HepG2 (cell line): ENCODE measurements around the gene EIF5A. TPM values are rescaled to one million over a fixed set of nuclear protein-coding genes. Genes with fewer than 3 reads are reported as not detected.

Experiments used
- AGO2 ChIP-seq: fragments of 200-400 bp; formaldehyde crosslinking; optimal IDR thresholded peaks from 2 replicates; pipeline ENCODE3; 2017; ENCODE audit warnings: mild to moderate bottlenecking, low read depth, low read length, moderate library complexity
- DDIT3 ChIP-seq: sonication (generic); formaldehyde crosslinking; IDR thresholded peaks from 2 replicates; pipeline ENCODE4 v1.4.0; 2020; ENCODE audit warnings: mild to moderate bottlenecking, missing genetic modification reagents
- HIVEP1 ChIP-seq: sonication (generic); formaldehyde crosslinking; IDR thresholded peaks from 2 replicates; pipeline ENCODE4 v1.4.0; 2020; ENCODE audit warnings: mild to moderate bottlenecking, missing genetic modification reagents
- HNRNPLL ChIP-seq: fragments of 200-400 bp; formaldehyde crosslinking; IDR thresholded peaks from 2 replicates; pipeline ENCODE4 v1.6.1; 2017; ENCODE audit warnings: mild to moderate bottlenecking, low read depth, low read length; ENCODE audit not compliant: poor library complexity, severe bottlenecking
- JUND ChIP-seq: sonication (generic); formaldehyde crosslinking; IDR thresholded peaks from 2 replicates; pipeline ENCODE4 v1.8.0; 2022; ENCODE audit warnings: mild to moderate bottlenecking, missing genetic modification reagents
- KLF13 ChIP-seq: sonication (generic); formaldehyde crosslinking; IDR thresholded peaks from 2 replicates; pipeline ENCODE4 v1.4.0; 2020; ENCODE audit warnings: mild to moderate bottlenecking, missing genetic modification reagents
- KLF6 ChIP-seq: IDR thresholded peaks from 2 replicates; pipeline ENCODE4 v1.8.0; 2016; ENCODE audit warnings: missing biosample characterization, missing genetic modification reagents
- PCBP1 ChIP-seq: fragments of 200-400 bp; formaldehyde crosslinking; IDR thresholded peaks from 2 replicates; pipeline ENCODE4 v1.6.1; 2017; ENCODE audit warnings: mild to moderate bottlenecking, low read depth, low read length, borderline replicate concordance
- POLR2AphosphoS2 ChIP-seq: IDR thresholded peaks from 2 replicates; pipeline ENCODE4 v1.6.1; 2011; ENCODE audit warnings: low read depth, low read length, improper control_type of control experiment
- RNF219 ChIP-seq: sonication (generic); formaldehyde crosslinking; IDR thresholded peaks from 2 replicates; pipeline ENCODE4 v1.5.0; 2020; ENCODE audit warnings: mild to moderate bottlenecking, missing genetic modification reagents
- RXRB ChIP-seq: IDR thresholded peaks from 2 replicates; pipeline ENCODE4 v1.6.1; 2016; ENCODE audit warnings: borderline replicate concordance, missing genetic modification reagents, missing compliant biosample characterization
- SAFB2 ChIP-seq: sonication (generic); formaldehyde crosslinking; IDR thresholded peaks from 2 replicates; pipeline ENCODE4 v1.5.1; 2020; ENCODE audit warnings: missing genetic modification reagents, low read depth, mild to moderate bottlenecking, borderline replicate concordance
- TBP ChIP-seq: sonication (generic); formaldehyde crosslinking; IDR thresholded peaks from 2 replicates; pipeline ENCODE4 v1.5.0; 2020; ENCODE audit warnings: missing genetic modification reagents
- TMF1 ChIP-seq: sonication (generic); formaldehyde crosslinking; IDR thresholded peaks from 2 replicates; pipeline ENCODE4 v1.8.1; 2022; ENCODE audit warnings: low read depth, missing genetic modification reagents
- YEATS2 ChIP-seq: sonication (generic); formaldehyde crosslinking; IDR thresholded peaks from 2 replicates; pipeline ENCODE4 v1.4.0; 2020; ENCODE audit warnings: missing genetic modification reagents, borderline replicate concordance
- ZMAT3 ChIP-seq: sonication (generic); formaldehyde crosslinking; conservative IDR thresholded peaks from 2 replicates; pipeline ENCODE4 v1.7.0; 2021; ENCODE audit warnings: missing genetic modification reagents
- ZNF124 ChIP-seq: sonication (generic); formaldehyde crosslinking; IDR thresholded peaks from 2 replicates; pipeline ENCODE4 v1.4.0; 2020; ENCODE audit warnings: missing genetic modification reagents
- ZNF280B ChIP-seq: sonication (generic); formaldehyde crosslinking; IDR thresholded peaks from 2 replicates; pipeline ENCODE4 v1.5.0; 2020; ENCODE audit warnings: missing genetic modification reagents, mild to moderate bottlenecking, borderline replicate concordance
- ZNF430 ChIP-seq: sonication (generic); formaldehyde crosslinking; IDR thresholded peaks from 2 replicates; pipeline ENCODE4 v1.9.0; 2021; ENCODE audit warnings: mild to moderate bottlenecking, missing genetic modification reagents
- ZNF513 ChIP-seq: sonication (generic); formaldehyde crosslinking; conservative IDR thresholded peaks from 2 replicates; pipeline ENCODE4 v1.5.0; 2020; ENCODE audit warnings: missing genetic modification reagents
- ZNF550 ChIP-seq: sonication (generic); formaldehyde crosslinking; IDR thresholded peaks from 2 replicates; pipeline ENCODE4 v1.4.0; 2020; ENCODE audit warnings: mild to moderate bottlenecking, missing genetic modification reagents, borderline replicate concordance
- ZNF556 ChIP-seq: sonication (generic); formaldehyde crosslinking; IDR thresholded peaks from 2 replicates; pipeline ENCODE4 v1.4.0; 2020; ENCODE audit warnings: mild to moderate bottlenecking, missing genetic modification reagents, borderline replicate concordance
- ZNF597 ChIP-seq: sonication (generic); formaldehyde crosslinking; IDR thresholded peaks from 2 replicates; pipeline ENCODE4 v1.5.0; 2020; ENCODE audit warnings: missing genetic modification reagents
- ZNF670 ChIP-seq: sonication (generic); formaldehyde crosslinking; IDR thresholded peaks from 2 replicates; pipeline ENCODE4 v1.8.0; 2022; ENCODE audit warnings: mild to moderate bottlenecking, missing genetic modification reagents, borderline replicate concordance
- polyA plus RNA-seq, 8 experiments: library from polyadenylated mRNA; depleted of rRNA in 3 of 8; stranded (reverse) in 7 of 8; unstranded in 1 of 8; fragments of >200 nt; fragmentation: Illumina TruSeq in 4 of 8; extraction: Trizol in 4 of 8; gene quantifications; 2 replicates each; pipeline versions ENCODE4 v1.2.1 to v1.2.3, GENCODE V29; 2011 to 2016; ENCODE audit warnings: low read depth in 4 of 8, missing spikeins in 1 of 8, mixed read lengths in 1 of 8; ENCODE audit not compliant: insufficient read depth in 1 of 8
- total RNA-seq, 5 experiments: library from RNA; depleted of rRNA; stranded (reverse); fragments of >200 nt; fragmentation: Illumina TruSeq; extraction: Trizol; gene quantifications; 2 replicates each; pipeline ENCODE4 v1.2.3, GENCODE V29; 2016; ENCODE audit warnings: low read depth in 1 of 5

Gene EIF5A
- total and polyA plus RNA-seq, 2 of the 13 experiments (the other 11 are each of a cell fraction or from before 2014, with no cell fraction given): 319 to 337 TPM

- TF ChIP-seq ZNF556 (CRISPR knock-in tag) (no peak), ZNF550 (CRISPR knock-in tag) (no peak), DDIT3 (no peak), YEATS2 (CRISPR knock-in tag) (no peak), ZNF597 (CRISPR knock-in tag) (no peak), ZNF430 (no peak), AGO2 (peak; percentile 49), ZMAT3 (no peak), HNRNPLL (no peak), POLR2AphosphoS2 (no peak), ZNF513 (CRISPR knock-in tag) (no peak), ZNF670 (no peak), SAFB2 (CRISPR knock-in tag) (no peak), ZNF280B (CRISPR knock-in tag) (no peak), RNF219 (CRISPR knock-in tag) (no peak), KLF13 (CRISPR knock-in tag) (no peak), TBP (no peak), TMF1 (CRISPR knock-in tag) (0 out of 2 replicates have a peak, but pooled peaks have one; percentile 38), PCBP1 (0 out of 2 replicates have a peak, but pooled peaks have one; percentile 47), JUND (CRISPR knock-in tag) (no peak), KLF6 (no peak), ZNF124 (no peak), RXRB (CRISPR knock-in tag) (no peak), HIVEP1 (CRISPR knock-in tag) (no peak)
These were observed 16.5 kb downstream of the EIF5A start (continued) for GRCh38 chr17:7323731-7324437.
